T-helper 17 cell (primary cell): ENCODE results near the gene GNS. TPM values are rescaled to one million over a fixed set of nuclear protein-coding genes. Genes with fewer than 3 reads are reported as not detected.

Experiments
- ATAC-seq: fragments of 150-1000 bp; cut with Tn5 transposase; 2 replicates; pipeline ENCODE4 v1.10.0; 2021; ENCODE audit warnings: mild to moderate bottlenecking, moderate library complexity
- DNase-seq, 3 donors: peaks; one replicate each; pipeline versions ENCODE4 v3.0.0 to v3.0.0-alpha.2; 2020 to 2021
- H3K9me3 ChIP-seq: one replicate; pipeline ENCODE4 v1.7.0; 2013; ENCODE audit warnings: low read length, mild to moderate bottlenecking; ENCODE audit not compliant: control insufficient read depth, poor library complexity, severe bottlenecking
- H3K27ac Mint-ChIP-seq: one replicate; pipeline ENCODE4 v1.8.0; 2022; ENCODE audit warnings: mild to moderate bottlenecking, moderate library complexity, mixed read lengths
- H3K27me3 Mint-ChIP-seq: one replicate; pipeline ENCODE4 v1.8.0; 2022; ENCODE audit warnings: mixed read lengths
- H3K36me3 Mint-ChIP-seq: one replicate; pipeline ENCODE4 v1.8.0; 2022; ENCODE audit warnings: low read depth, mixed read lengths
- H3K4me1 Mint-ChIP-seq: one replicate; pipeline ENCODE4 v1.8.0; 2022; ENCODE audit warnings: mild to moderate bottlenecking, mixed read lengths
- H3K4me3 Mint-ChIP-seq: one replicate; pipeline ENCODE4 v1.8.0; 2022; ENCODE audit warnings: mild to moderate bottlenecking, moderate library complexity, mixed read lengths
- total RNA-seq, 4 donors: library from RNA in 2 of 4; stranded (reverse) in 2 of 4; gene quantifications; one replicate each; pipeline ENCODE4 v1.2.3 and lab custom pipeline; 2022 to 2026

The GNS gene
- total RNA-seq, 2 donors from 2014 or later = 21.0 to 22.4 TPM

DNA sequence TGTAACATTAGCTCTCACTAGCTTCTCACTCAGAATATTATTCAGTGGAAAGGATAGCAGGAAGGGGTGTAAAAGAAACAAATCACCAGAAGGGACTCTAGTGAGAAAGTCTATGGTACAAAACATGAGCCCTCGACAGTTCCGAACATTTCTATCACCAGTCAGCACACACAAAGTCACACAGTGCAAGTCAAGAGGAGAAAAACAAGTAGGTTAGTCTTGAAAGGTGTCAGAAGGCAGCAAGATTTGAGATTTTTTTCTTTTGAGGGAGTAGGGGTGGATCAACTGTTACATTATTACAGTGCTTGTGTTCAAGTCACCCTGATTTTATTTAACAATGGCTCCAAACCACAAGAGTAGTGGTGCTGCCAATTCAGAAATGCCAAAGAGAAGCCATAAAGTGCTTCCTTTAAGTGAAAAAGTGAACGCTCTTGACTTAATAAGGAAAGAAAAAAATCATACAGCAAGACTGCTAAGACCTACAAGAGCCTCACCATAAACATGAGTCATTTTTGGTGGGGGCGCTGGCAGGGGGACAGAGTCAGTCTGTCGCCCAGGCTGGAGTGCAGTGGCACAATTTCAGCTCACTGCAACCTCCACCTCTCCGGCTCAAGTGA is 42.3 kb downstream of the GNS start:
- no peak overlapping the region for H3K27ac Mint-ChIP-seq
- H3K27me3 Mint-ChIP-seq = no peaks in the 10 kb centered on the region
- no peak overlapping the region for H3K4me3 Mint-ChIP-seq
- no peaks in the 10 kb centered on the region for H3K9me3 ChIP-seq
- DNase-seq (no peak), ATAC-seq (no peak)
- peaks cover 14% of the 10 kb centered on the region for H3K36me3 Mint-ChIP-seq
- H3K4me1 Mint-ChIP-seq = peaks cover 8% of the 10 kb centered on the region

DNA sequence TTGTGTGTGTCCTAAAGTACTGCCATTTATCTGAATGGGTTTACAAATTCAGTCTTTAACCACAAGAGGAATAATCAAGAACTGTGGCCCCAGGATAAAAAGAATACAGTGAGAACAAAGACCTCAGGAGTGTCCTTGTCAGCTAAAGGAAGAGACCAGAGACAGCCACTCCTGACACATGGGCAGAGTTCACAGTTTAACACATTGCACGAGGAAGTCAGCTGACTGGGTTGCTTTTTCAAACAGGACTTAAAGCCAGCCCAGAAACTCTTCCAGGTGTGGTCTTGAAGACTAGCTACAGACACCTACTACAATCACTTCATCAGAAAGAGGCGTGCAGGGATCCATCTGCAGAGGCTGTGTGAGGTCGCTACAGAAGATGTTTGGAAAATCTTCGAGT is 42.8 kb downstream of the GNS start:
- Mint-ChIP-seq H3K27ac (no peak overlapping the region), H3K4me1 (peaks cover 8% of the 10 kb centered on the region), H3K4me3 (no peak overlapping the region), H3K27me3 (no peaks in the 10 kb centered on the region), H3K36me3 (peaks cover 14% of the 10 kb centered on the region)
- DNase-seq (no peak), ATAC-seq (no peak)
- no peaks in the 10 kb centered on the region for H3K9me3 ChIP-seq

DNA sequence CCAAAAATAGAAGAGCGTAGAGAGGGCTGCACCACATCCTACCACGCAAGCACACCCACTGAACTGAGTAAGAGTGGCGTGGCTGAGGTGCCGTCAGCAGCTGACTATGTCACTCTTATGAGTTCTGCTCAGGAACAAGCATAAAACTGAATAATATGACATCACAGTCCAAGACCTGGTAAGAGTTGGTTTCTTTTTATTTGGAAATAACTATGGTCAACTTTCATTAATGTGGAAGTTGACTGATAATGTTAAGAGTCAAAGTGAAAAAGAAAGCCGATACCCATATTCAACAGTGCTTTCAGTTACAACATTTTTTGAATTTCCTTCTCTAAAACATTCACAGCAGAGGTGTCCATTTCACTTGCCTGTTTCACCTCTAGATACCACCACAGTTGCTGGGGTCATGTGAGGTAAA is 44.6 kb downstream of the GNS start:
- H3K27me3 Mint-ChIP-seq = no peaks in the 10 kb centered on the region
- H3K9me3 ChIP-seq = no peaks in the 10 kb centered on the region
- peaks cover 6% of the 10 kb centered on the region for H3K36me3 Mint-ChIP-seq
- H3K4me3 Mint-ChIP-seq = no peak overlapping the region
- H3K4me1 Mint-ChIP-seq = peaks cover 5% of the 10 kb centered on the region
- ATAC-seq = peak; percentile 73
- DNase-seq = no peak
- peak overlapping the region; percentile 10 for H3K27ac Mint-ChIP-seq

DNA sequence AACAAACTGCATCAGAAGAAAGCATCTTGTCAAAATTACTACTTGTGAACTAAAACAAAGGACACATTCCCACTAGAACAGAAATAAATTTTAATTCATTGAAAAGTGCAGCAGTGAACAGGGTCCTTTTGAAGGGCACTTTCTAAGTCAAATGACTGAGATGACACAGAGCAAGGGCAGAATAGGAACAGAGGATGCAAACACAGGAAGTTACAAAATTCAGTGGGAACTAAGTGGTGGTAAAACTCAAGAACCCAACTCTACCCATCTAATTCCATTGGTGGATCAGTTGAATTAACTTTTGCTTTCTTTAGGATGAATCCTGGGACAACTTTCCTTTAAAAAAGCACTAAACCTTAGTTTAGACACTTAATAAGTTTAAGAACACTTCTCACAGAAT is 45.8 kb downstream of the GNS start:
- Mint-ChIP-seq H3K4me3 (no peak overlapping the region), H3K4me1 (peaks cover 5% of the 10 kb centered on the region), H3K36me3 (peaks cover 6% of the 10 kb centered on the region), H3K27me3 (no peaks in the 10 kb centered on the region), H3K27ac (no peak overlapping the region)
- no peaks in the 10 kb centered on the region for H3K9me3 ChIP-seq
- ATAC-seq = no peak
- no peak for DNase-seq

DNA sequence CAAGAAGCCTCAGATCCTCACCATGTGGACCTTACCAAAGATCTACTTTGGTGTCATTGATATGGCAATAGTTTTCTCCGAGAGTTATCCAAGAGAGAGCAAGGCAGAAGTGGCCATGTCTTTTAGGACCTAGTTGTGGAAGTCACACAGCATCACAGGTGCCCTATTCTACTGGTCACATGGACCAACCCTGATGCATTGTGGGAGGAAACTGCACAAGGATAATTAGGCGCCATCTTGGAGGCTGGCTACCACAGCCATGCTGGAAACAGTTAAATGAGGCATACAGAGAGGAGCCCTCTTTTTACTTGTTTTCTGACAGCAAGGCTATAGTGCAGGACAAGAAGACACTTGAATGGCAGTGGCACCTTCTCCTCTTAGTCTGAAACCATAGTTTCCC is 49.8 kb downstream of the GNS start:
- Mint-ChIP-seq H3K4me1 (peaks cover 9% of the 10 kb centered on the region), H3K27me3 (no peaks in the 10 kb centered on the region), H3K36me3 (no peaks in the 10 kb centered on the region), H3K4me3 (no peak overlapping the region), H3K27ac (no peak overlapping the region)
- DNase-seq (no peak), ATAC-seq (no peak)
- no peaks in the 10 kb centered on the region for H3K9me3 ChIP-seq

DNA sequence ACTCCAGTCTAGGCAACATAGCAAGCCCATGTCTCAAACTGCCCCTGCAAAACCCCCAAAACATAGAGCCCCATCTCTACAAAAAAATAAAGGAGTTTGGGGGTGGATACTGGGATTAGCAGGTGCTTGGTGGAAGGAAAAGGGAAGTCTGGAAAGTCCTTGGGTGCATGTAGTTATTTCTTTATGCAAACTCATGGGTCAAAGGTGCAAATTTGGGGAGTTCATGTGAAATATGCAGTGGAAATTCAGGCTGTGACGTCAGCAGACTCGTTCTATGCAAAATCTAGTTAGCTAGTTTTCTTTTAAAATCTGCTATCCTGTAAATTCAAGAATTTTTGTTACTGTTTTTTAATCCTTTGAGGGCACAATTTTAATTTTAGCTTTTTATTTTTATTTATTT is 51.3 kb downstream of the GNS start:
- H3K9me3 ChIP-seq = no peaks in the 10 kb centered on the region
- no peak overlapping the region for H3K4me3 Mint-ChIP-seq
- H3K4me1 Mint-ChIP-seq = peaks cover 5% of the 10 kb centered on the region
- no peak overlapping the region for H3K27ac Mint-ChIP-seq
- no peaks in the 10 kb centered on the region for H3K27me3 Mint-ChIP-seq
- DNase-seq (no peak), ATAC-seq (no peak)
- H3K36me3 Mint-ChIP-seq = no peaks in the 10 kb centered on the region

DNA sequence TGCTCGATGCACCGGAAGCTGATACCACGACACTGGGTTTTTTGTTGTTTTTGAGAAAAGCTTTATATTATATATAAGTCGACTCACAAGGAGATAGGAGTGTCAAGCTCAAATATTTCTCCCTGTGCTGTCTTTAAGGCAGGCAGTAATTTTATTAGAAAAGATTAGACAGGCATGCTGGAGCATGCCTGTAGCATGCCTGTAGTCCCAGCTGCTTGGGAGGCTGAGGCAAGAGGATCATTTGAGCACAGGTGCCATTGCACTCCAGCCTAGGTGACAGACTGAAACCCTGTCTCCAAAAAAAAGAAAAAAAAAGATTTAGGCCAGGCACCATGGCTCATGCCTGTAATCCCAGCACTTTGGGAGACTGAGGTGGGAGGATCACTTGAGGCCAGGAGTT is 51.8 kb downstream of the GNS start:
- Mint-ChIP-seq H3K4me3 (no peak overlapping the region), H3K4me1 (peaks cover 4% of the 10 kb centered on the region)
- no peaks in the 10 kb centered on the region for H3K9me3 ChIP-seq

DNA sequence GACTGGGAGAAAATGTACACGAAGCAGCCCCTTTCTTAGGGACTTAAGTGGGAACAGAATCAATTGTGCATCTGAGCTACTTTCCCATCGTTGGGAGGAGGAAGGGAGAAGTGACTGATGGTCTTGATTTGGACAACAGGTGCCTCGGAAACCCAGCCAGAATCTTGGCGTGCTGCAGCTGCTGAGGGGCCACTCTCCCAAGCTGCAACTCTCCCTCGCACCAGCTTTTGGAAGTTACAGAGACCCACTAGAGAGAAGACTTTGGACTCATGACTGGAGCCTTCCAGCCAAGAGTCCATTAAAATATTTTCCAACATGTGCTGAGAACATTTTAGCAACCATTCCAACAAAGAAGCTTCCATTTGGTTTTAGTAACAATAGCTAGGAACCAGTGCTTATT is 52.3 kb downstream of the GNS start:
- no peaks in the 10 kb centered on the region for H3K36me3 Mint-ChIP-seq
- H3K27ac Mint-ChIP-seq = peak overlapping the region; percentile 27
- ATAC-seq = no peak
- H3K27me3 Mint-ChIP-seq = no peaks in the 10 kb centered on the region
- no peak for DNase-seq
- H3K9me3 ChIP-seq = no peaks in the 10 kb centered on the region
- H3K4me1 Mint-ChIP-seq = peaks cover 6% of the 10 kb centered on the region
- no peak overlapping the region for H3K4me3 Mint-ChIP-seq

More for the DNA sequence above, 51.8 kb downstream of the GNS start:
- no peak for ATAC-seq
- Mint-ChIP-seq H3K27me3 (no peaks in the 10 kb centered on the region), H3K27ac (no peak overlapping the region), H3K36me3 (no peaks in the 10 kb centered on the region)
- DNase-seq = no peak

DNA sequence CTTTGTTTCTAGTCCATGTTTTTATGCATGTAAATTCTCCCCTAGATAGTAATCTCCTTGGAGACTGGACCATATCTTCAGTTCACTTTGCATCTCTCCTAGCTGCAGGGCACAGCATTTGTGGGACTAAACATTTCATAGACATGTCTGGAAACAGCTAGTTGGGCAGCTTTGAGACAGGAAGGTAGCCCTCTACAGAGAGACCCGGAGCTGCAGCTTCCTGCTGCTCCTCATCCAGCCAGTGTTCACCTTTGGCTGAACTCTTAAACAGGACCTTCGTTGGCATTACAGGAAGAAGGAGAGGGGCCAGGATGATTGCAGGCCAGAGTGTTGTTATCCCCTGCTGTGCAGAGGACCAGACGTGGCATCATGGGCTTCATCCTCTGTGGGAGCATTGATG is 52.9 kb downstream of the GNS start:
- DNase-seq (no peak), ATAC-seq (no peak)
- Mint-ChIP-seq H3K4me1 (peaks cover 6% of the 10 kb centered on the region), H3K27ac (peak overlapping the region; percentile 27), H3K4me3 (no peak overlapping the region), H3K36me3 (no peaks in the 10 kb centered on the region), H3K27me3 (no peaks in the 10 kb centered on the region)
- H3K9me3 ChIP-seq = no peaks in the 10 kb centered on the region

DNA sequence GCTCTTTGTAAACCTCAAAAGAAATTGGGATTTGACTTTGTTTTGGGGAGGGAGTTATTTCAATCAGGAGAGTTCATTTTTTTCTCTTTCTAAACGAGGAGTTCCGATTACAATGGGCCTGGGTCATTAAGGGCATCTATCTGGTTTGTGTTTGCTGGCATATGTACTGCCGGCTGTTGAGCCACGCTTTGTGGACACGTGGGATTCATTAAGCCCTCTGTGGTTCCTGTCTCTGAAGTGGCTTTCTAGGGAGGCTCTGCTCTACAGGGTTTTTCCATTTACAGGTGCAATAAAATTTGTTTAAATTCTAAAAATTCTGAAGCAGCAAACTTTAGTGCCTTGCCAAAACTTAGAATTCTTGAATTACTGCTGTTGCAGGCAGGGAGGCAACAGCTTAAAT is 57.9 kb downstream of the GNS start:
- ATAC-seq = peak; percentile 37
- Mint-ChIP-seq H3K4me3 (peak overlapping the region; percentile 71), H3K36me3 (peaks cover 2% of the 10 kb centered on the region), H3K4me1 (peaks cover 23% of the 10 kb centered on the region), H3K27ac (peak overlapping the region; percentile 83), H3K27me3 (no peaks in the 10 kb centered on the region)
- H3K9me3 ChIP-seq = no peaks in the 10 kb centered on the region
- DNase-seq = no peak

DNA sequence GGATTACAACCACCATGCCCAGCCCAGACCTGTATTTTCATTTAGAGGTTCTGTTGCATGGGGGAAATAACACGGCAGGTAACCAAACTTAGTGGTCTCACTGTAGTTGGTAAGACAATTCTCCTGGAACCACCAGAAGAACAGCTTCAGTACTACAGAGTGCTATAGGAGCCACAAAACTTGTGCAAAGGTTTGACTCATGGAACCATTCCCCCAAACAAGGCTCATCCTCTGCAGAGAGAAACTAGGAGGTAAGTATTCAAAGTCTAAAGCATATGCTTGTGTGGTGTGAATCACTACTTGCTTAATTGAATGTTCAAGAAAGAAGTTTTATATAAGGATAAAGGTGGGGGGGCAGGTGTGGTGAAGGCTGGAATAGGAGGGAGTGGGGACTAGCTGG is 58.7 kb downstream of the GNS start:
- no peaks in the 10 kb centered on the region for H3K9me3 ChIP-seq
- ATAC-seq (no peak), DNase-seq (no peak)
- peaks cover 23% of the 10 kb centered on the region for H3K4me1 Mint-ChIP-seq
- peaks cover 2% of the 10 kb centered on the region for H3K36me3 Mint-ChIP-seq
- no peaks in the 10 kb centered on the region for H3K27me3 Mint-ChIP-seq
- peak overlapping the region; percentile 71 for H3K4me3 Mint-ChIP-seq
- H3K27ac Mint-ChIP-seq = peak overlapping the region; percentile 83

DNA sequence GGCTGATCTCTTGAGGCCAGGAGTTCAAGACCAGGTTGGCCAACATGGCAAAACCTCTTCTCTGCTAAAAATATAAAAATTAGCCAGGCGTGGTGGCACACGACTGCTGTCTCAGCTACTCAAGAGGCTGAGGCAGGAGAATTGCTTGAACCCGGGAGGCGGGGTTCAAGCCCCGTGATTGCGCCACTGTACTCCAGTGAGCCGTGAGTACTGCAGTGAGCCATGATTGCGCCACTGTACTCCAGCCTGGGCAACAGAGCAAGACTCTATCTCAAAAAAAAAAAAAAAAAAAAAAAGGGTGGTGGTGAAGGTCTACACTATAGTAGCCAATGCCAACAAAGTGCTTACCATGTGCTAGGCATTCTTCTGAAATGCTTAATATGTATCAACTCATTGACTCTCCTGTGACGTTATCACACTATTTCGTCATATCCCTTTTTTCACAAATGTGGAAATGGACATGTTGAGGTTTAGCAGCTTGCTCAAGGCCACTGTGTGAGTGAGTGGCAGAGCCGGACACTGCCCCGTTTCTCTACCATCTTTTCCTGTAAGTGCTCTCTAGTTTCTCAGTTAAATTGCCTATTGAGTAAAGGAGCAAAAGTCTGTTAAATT is 59.6 kb downstream of the GNS start:
- peaks cover 5% of the 10 kb centered on the region for H3K36me3 Mint-ChIP-seq
- peaks cover 29% of the 10 kb centered on the region for H3K4me1 Mint-ChIP-seq
- no peak for ATAC-seq
- DNase-seq = no peak
- H3K27me3 Mint-ChIP-seq = no peaks in the 10 kb centered on the region
- no peak overlapping the region for H3K4me3 Mint-ChIP-seq
- no peaks in the 10 kb centered on the region for H3K9me3 ChIP-seq
- peak overlapping the region; percentile 83 for H3K27ac Mint-ChIP-seq

DNA sequence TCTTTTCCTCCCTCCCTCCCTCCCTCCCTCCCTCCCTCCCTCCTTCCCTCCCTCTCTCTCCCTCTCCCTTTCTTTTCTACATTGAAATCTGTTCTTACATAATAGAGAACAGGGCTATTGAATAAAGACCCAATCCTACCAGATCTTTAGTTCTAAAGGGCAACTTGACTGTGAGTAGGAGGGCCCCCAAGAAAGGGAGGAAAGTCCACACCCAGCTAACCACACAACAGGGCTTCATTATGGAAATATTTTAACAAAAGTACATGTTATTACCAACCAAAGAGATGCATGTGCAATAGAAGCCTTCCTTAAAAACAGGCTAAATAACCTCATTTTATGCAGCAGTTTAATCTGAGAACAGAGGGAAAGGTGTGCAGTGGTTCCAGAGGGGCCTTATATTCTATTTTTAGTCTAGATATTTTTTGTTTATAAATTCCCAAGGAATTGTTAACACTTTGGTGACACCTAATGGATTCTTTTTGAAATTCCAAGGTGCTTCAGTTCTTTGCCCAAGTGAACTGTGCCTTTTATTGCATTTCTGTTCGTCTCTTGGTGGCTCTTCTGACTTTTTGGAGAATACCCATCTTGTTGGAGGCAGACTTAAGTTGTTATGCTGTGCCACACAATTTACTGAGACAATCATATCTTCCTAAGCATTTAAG is 63.0 kb downstream of the GNS start:
- Mint-ChIP-seq H3K36me3 (peaks cover 13% of the 10 kb centered on the region), H3K4me3 (no peak overlapping the region), H3K4me1 (peaks cover 46% of the 10 kb centered on the region), H3K27me3 (no peaks in the 10 kb centered on the region), H3K27ac (peak overlapping the region; percentile 95)
- no peaks in the 10 kb centered on the region for H3K9me3 ChIP-seq
- DNase-seq = no peak
- ATAC-seq = no peak

DNA sequence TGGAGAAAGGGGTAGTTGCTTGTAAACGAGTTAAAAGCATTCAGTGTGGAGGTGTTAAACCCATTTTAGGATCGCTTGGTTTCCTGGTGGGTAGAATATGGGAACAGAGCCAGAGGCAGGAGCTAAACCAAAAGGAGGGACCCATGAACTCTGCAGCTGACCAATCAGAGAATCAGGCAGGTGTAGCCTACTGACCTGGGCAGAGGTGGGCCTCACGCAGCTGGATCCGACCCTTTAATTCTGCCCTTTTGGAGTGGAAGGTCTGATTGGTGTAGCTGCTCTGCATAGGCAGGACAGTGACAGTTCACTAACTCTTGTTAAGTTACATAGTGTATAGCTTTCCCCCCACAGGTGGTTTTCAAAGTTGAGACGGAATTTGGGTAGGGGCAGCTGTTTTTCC is 63.7 kb downstream of the GNS start:
- peak overlapping the region; percentile 95 for H3K27ac Mint-ChIP-seq
- no peaks in the 10 kb centered on the region for H3K27me3 Mint-ChIP-seq
- ATAC-seq (no peak), DNase-seq (no peak)
- H3K9me3 ChIP-seq = no peaks in the 10 kb centered on the region
- H3K36me3 Mint-ChIP-seq = peaks cover 13% of the 10 kb centered on the region
- peaks cover 40% of the 10 kb centered on the region for H3K4me1 Mint-ChIP-seq
- H3K4me3 Mint-ChIP-seq = no peak overlapping the region
